GM18907 (cell line): ENCODE measurements around the gene BLNK.
"Not testable (repeated sequence)": the region's sequence is repeated elsewhere in the genome, so short reads cannot be mapped to it uniquely, and the experiment has no call there.

Source experiments
- ATAC-seq: cut with Tn5 transposase; IDR thresholded peaks from one replicate; pipeline ENCODE4 v1.9.1; 2021; ENCODE audit warnings: mild to moderate bottlenecking, moderate library complexity; ENCODE audit not compliant: unreplicated experiment

The BLNK gene

GRCh38 chr10:96271016-96271815 lies at the start of gene BLNK:
Gene BLNK, minus strand, starts transcription at chr10:96271569. Its CDS starts 171 bp downstream, at chr10:96271398.
- ATAC-seq: peak; percentile 69

GRCh38 chr10:96319754-96320474 lies 48.5 kb upstream of the BLNK start:
- ATAC-seq: no peak

- ATAC-seq: no peak
These were observed 45.9 kb upstream of the BLNK start for GRCh38 chr10:96317067-96317833.

GRCh38 chr10:96313344-96313743 lies 42.0 kb upstream of the BLNK start:
- no peak for ATAC-seq

- ATAC-seq: no peak
These were observed 39.9 kb upstream of the BLNK start for GRCh38 chr10:96311180-96311715.

GRCh38 chr10:96310321-96310669 lies 38.9 kb upstream of the BLNK start:
- no peak for ATAC-seq

GRCh38 chr10:96309628-96310320 lies 38.4 kb upstream of the BLNK start:
- ATAC-seq: no peak

GRCh38 chr10:96308854-96309253 lies 37.5 kb upstream of the BLNK start:
- not testable (repeated sequence) for ATAC-seq

GRCh38 chr10:96306516-96306915 lies 35.1 kb upstream of the BLNK start:
- ATAC-seq: peak; percentile 64

- no peak for ATAC-seq
These were observed 33.6 kb upstream of the BLNK start for GRCh38 chr10:96305019-96305418.

- ATAC-seq: no peak
These were observed 32.9 kb upstream of the BLNK start, which contains the start of gene DNTT for GRCh38 chr10:96304230-96304629. Gene DNTT, plus strand, starts transcription at chr10:96304434. Its CDS starts 64 bp downstream, at chr10:96304498.

GRCh38 chr10:96301616-96302015 lies 30.2 kb upstream of the BLNK start:
- no peak for ATAC-seq

GRCh38 chr10:96299383-96299782 lies 28.0 kb upstream of the BLNK start:
- no peak for ATAC-seq

- no peak for ATAC-seq
These were observed 27.0 kb upstream of the BLNK start for GRCh38 chr10:96298362-96298761.

- no peak for ATAC-seq
These were observed 26.1 kb upstream of the BLNK start for GRCh38 chr10:96297486-96297885.

- ATAC-seq: no peak
These were observed 24.1 kb upstream of the BLNK start for GRCh38 chr10:96295475-96295874.

GRCh38 chr10:96292971-96293920 lies 21.9 kb upstream of the BLNK start:
- peak; percentile 54 for ATAC-seq

GRCh38 chr10:96290368-96291133 lies 19.2 kb upstream of the BLNK start:
- ATAC-seq: no peak
